Activated CD8-positive, alpha-beta memory T cell treated with anti-CD3 and anti-CD28 coated beads, Interleukin-2, amount 50 U/mL, for 1 hour (primary cell): ENCODE data around the gene TGM4.
A peak's percentile ranks its signal among the peaks of the same experiment; 100 is the strongest.

Experiments
- DNase-seq: peaks from one replicate; pipeline ENCODE4 v3.0.0-alpha.2; 2020; ENCODE audit errors: extremely low read depth

The TGM4 gene

DNA sequence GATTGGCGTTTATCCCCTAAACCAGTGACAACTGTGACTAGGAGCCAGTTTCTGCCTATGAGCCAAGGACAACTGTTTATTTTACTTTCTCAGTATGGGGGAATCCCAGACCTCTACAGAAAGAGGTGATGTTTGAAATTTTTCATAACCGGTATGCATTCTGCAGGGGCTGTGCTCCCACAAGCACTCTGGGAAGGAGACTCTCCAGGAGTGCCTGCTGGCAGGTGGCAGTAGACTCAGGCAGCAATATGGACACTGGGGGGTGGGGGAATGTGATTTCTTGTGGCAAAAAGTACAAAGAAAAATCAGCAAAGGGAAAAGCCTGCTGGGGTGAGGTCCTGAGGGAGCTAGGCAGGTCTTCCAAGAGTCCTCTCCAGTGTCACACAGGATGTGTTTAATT, 5.9 kb downstream of the TGM4 start:
- no peak for DNase-seq

DNA sequence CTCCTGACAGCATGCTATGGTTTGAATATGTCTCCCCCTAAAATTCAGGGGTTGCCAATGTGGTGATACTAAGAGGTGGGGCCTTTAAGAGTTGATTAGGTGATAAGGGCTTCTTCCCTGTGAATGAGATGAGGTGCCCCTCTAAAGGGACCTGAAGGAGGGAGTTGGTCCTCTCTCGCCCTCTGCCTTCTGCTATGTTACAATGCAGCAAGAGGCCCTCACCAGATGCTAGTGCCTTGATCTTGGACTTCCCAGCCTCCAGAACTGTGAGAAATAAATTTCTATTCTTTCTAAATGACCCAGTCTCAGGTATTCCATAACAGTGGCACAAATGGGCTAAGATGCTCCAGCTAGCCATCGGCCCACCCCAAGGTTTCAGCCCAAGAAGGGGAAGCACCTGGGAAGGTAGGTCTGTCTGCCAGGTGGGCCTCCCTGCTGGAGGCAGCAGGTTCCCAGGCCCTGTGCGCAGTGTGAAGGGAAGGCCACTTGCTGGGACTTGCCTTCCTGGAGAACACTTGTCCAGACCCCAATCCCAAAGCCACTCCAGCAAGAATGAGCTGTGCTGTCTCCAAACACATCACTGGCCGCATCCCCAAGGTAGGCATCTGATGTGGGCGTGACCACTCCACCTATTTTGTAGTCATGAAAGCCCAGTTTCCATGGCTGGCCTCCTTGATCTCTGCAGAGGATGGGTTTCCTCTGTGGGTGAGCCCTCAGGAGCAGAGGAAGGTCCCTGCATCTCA, 9.0 kb downstream of the TGM4 start:
- no peak for DNase-seq

DNA sequence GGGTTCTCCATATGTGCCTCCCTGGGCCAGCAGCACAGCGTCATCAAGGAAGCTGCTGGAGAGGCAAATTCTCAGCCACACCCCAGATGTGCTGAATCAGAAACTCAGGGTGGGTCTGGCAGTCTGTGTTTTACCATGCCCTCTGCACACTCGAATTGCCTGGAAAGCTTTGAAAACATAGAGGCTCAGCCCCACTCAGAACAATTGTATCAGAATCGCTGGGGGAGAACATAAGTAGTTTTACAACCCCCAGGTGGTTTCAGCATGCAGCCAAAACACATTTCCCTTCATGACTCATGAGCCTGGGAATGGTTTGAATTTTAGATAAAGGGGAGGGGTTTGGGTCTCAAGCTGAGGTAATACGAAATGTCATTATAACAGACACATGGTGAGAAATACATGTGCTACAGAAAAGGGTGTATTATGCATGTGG, 9.6 kb downstream of the TGM4 start:
- no peak for DNase-seq

DNA sequence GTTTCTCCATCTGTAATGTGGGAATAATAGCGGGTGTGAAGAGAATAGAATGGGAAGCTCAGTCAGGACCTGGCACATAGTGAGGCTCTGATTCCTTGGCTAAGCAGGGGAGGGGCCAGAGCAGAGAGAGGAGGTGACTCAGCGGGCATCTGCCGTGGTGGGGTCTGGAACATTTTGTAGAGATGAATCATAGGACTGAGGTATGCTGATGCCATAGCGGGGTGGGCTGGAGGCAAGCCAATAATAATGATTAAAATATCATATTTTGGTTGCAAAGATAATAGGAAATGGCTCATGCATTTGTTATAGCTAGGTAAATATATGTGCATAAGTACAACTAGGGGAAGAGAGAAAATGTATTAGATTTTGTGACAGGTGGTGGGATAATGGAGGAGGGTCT, 11.2 kb downstream of the TGM4 start:
- DNase-seq, result no peak

DNA sequence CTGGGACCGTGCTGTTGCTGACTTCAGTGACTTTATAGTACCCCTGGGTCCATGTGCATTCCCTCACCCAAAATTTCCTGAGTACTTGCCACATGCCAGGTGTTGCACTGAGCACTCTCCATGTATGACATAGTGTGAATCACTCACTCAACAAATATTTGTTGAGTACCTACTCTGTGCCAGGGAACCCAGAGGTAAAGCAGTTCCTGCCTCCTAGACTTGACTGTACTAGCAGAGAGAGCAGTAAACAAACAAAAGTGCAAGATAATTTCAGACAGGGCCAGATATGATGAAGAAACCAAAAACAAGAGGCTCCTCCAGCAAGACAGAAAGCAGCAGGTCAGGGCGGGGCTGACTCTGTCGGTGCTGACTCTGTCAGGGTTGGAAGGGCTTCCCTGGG, 12.2 kb downstream of the TGM4 start:
- DNase-seq, result no peak

DNA sequence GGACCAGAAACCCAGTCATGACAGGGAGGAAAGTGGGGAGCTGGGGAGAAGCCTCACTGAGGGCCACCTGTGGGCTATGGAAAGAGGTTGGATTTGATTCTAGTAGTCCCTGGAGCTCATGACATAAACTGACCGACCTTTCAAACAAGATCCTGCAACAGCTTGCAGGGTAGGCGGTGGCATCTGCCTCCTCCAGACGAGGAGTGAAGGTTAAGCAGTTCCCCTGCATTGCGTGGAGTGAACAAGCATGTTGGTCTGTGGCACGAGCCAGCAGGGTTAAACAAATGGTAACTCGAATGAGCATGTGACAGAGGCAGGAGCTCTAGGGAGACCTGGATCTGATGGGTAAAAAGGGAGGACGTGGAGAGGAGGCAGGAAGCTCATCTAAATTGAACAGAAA, 12.7 kb downstream of the TGM4 start:
- no peak for DNase-seq

DNA sequence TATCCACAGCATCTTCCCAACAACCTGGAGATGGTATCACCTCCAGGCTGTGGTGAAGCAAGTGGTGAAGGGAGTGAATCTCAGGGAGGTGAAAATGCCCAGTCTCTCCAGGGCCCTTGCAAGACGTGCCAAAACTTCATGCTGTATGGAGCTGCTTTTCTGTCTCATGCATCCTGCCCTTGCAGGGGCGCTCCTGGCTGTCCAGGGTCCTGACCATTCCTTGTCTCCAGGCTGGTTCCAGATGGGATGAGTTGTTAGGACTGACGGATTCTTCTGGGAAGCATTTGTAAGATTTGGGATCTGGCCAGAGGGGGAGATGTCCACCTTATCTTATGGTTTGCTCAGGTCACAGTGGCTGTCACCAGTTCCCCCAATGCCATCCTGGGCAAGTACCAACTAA, 15.8 kb downstream of the TGM4 start:
- no peak for DNase-seq

DNA sequence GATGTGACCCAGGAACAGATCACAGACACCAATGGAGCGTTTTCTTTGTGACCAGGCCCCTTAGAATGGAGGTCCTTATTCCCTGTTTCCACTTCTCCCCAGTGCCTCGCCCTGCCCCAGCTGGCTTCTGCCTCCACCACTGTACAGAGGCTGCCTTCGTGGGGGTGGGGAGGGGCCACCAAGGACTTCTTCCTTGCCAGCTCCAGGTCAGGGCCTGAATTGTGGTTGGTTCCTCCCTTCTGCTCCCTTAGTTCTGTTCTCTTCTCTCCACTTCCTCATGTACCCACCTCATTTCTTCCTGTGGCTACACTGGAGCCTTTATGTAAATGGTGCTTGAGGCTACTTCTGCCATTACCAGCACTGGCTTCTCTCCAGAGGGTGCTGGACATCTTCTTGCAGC, 16.4 kb downstream of the TGM4 start:
- DNase-seq, result no peak

DNA sequence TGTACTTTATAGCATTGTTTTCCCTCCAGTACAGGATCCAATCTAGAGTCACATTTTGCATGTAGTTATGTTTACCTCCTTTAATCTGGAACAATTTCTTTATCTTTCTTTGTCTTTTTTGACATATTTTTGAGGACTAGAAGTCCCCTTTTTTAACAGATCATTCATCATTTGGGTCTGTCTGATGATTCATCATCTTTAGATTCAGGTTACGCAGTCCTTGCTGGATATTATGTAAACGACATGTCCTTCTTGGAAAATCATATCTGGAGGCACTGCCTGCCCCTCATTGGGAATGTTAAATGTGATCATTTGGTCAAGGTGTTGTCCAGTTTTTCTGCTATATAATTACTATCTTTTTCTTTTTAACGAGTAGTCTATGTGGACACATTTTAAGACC, 18.3 kb downstream of the TGM4 start:
- no peak for DNase-seq

DNA sequence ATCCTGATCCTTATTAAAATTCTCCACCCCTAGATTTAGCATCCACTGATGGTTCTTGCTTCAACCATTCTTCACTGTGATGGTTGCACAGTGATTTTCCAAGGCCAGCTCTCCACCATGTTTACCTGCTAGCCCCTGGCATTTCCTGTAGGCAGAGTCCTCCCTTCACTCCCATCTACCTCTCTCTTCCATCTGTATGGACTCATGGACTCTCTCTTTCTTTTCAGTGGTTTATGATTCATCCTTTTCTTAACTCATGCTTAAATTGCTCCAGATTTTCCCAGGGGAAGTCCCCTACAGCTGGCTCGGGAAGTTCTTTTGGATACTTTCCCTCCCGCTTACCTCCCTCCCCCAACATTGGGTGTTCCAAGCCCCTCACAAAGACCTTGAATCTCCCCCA, 18.7 kb downstream of the TGM4 start:
- DNase-seq, result no peak

DNA sequence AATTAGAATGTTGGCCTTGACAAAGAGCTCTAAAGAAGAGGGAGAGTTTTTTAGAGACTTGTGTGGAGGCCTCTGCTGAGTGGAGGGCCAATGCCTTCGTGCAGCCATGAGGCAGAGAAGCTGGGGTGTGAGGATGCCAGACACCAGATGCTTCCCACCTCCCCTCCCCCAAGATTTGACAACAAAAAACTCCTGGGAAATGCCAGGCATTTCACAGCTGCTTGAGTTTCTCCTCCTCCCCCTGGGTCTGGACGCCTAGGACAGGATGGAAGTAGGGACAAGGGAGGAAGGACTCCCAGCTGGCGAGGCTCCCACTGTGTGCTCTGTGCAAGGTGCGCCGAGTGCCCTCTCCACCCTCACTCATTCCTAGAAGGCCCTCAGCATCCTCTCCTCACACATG, 20.1 kb downstream of the TGM4 start:
- no peak for DNase-seq

DNA sequence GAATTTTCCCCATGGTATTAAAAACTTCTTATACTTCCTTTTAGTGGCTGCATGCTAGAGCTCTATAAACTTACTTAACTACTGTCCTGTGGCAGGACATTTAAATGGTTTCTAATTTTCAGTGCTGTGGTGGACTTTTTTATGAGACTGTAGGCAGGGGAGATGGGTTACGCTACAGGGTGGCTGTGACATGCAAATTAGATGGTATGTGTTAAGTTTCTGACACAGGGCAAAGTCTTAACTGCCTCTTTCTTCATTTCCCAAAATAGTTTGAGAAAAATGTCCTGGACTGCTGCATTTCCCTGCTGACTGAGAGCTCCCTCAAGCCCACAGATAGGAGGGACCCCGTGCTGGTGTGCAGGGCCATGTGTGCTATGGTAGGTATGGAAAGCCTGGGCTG, 22.0 kb downstream of the TGM4 start:
- DNase-seq, result no peak

DNA sequence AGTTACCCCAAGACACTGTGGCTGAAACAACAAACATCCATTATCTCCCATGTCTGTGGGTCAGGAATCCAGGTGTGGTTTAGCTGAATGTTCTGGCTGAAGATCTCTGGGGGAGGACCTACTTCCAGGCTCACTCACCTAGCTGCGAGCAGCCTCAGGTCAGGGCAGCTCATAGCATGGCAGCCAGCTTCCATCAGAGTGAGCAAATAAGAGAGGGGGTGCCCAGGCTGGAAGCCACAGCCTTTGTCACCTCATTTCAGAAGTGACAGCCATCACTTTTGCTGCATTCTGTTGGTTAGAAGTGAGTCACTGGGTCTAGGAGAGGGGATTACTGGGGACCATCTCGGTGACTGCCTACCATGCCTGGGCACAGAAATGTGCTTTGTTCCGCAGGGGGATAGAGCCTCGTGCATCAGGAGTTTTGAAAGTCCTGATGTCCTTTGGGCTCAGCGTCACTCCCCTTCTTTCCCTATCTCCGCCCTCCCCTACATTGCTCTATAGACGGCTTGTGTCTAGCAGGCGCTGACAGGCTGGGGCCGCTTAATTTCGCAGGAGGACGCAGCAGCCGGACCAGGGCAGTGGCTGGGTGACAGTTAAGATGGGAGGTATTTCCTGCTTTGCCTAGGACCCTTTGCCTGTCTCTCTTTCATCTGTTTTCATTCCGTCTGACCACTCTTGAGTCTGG, 25.4 kb downstream of the TGM4 start:
- DNase-seq, result no peak

DNA sequence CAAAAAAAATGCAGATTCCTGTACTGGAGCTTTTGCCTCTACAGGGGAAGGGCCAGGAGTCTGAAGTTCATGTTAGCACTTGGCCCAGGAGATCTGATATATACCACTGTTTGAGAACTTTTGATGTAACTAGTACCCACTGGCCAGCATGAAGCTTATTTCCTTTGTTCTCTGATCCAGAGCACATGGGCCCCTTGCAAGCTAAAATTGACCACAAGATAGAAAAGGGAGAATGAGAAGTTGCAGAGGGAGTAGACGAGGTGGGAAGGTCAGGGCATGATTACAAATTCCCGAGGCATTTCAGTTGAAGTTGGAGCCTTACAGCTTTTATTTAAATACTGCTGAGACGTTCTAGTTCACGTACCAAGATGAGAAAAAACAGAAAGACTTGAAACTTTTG, 28.2 kb downstream of the TGM4 start:
- no peak for DNase-seq

DNA sequence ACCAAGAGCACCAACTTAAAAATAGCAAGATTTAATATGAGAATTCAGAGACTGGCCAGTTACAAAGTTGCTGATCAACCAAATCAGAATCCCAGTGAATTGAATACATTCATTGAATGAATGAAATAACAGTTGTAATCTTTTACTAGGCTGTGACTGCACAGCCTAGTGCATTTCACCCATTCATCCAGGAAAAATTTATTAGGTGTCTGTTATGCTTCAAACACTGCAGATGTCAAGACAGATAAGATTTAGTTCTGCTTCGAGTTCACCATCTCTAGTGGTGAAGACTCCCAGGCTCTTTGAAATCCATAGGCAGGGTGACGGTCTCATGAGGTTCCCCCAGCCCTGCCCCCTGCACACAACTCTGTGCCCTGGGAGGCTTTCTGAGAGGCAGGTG, 28.9 kb downstream of the TGM4 start:
- no peak for DNase-seq

DNA sequence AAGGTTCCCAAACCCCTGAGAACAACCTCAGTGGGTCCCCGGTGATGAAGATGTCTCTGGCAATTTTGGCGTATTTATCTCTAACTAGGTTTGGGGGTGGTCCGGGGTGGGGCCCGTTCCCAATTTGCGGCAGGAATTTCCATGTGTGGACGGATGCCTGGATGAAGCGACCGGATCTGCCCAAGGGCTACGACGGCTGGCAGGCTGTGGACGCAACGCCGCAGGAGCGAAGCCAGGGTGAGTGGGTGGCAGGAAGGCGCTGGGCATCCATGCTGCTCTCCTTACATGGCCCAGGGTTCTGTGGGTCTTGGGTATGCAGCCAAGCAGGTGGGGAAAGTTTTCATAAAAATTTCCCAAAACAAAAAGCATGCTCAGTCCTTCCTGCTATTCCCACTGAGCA, 29.3 kb downstream of the TGM4 start:
- DNase-seq, result no peak

DNA sequence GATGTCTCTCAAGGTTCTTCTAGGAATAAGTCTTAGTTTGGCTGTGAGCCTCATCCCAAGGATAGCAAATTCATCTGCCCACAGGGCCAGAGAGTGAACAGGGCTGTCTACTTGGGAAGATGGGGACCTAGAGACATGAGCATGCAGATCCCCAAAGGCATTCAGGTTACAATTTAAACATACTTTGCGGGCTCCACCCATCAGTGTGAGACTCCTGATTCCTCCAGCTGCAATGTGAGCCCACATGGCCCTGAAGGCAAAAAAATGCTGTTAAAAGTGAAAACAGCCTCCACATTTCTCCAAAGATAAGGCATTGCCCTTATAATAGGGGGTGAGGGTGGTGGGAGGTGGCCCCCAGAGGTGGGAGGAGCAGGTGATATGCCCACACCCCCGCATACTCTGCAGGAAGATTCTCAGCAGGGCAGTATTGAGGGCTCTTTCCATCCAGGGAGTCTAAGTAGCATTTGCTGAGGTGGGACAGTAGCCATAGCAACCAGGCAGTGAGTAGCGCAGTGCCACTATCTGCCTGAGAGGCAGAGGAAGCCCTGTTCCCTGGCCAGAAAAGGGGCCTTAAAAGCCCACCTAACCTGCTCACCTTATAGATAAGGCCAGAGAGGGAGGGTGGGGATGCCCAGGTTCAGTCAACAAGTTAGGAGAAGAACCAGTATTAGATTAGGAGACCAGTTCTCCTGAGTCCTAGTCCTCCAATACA, 31.2 kb downstream of the TGM4 start:
- DNase-seq, result no peak

DNA sequence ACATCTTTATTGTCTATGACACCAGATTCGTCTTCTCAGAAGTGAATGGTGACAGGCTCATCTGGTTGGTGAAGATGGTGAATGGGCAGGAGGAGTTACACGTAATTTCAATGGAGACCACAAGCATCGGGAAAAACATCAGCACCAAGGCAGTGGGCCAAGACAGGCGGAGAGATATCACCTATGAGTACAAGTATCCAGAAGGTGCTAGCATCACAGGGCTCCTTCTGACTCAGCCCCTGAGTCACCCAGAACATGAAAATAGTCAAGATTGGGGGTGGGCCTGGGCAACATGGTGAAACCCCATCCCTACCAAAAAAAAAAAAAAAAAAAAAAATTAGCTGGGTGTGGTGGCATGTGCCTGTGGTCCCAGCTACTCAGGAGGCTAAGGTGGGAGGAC, 32.6 kb downstream of the TGM4 start:
- DNase-seq, result no peak

DNA sequence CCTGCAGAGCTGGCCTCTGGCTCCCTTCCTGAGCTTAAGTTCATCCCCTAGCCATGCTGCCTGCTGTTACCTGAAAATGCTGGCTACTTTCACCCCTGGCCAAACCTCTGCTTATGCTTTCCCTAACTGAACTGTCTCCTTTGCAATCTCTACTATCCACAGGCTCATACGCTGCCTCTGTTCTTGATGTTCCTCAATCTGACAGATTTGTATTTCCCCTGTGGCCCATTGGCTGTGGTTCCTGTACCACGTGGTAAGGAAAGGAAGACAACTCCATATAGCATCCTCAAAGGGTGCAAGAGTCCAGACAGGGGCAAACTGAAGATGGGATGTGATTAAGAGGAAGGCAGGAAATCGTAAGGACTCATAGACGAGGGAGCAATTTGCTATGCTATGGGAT, 33.2 kb downstream of the TGM4 start:
- DNase-seq, result no peak

DNA sequence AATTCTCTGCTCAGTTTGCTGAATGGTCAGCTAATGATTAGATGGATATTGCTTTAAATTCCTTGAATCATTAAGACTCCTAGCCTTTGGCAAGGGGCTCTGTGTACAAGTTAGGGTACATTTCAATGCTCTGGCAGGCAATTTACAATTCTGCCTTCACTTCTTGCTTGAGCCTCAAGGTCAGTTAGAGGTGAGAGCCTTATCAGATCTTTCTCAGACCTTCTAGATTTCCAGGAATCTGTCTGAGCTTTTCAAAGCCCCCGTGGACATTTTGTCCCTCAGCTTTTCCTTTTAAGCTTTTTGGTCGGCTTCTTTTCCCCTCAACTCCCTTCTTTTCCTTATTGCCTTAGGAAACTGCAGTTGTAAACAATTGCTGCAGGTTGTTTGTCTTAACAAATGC, 34.7 kb downstream of the TGM4 start:
- no peak for DNase-seq

DNA sequence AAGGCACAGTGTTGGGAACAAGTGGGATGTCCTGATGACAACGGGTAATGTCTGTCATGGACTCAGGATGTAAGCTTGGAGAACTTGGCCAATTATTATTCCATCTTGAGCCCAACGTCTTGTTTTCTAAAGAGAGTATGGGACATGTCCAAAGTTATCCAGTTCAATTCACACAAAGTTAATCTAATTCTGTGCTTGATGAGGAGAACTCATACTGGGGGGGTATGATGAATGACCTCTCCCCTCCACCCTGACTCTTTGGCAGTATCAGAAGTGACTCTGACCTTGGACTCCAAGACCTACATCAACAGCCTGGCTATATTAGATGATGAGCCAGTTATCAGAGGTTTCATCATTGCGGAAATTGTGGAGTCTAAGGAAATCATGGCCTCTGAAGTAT, 36.3 kb downstream of the TGM4 start:
- no peak for DNase-seq

DNA sequence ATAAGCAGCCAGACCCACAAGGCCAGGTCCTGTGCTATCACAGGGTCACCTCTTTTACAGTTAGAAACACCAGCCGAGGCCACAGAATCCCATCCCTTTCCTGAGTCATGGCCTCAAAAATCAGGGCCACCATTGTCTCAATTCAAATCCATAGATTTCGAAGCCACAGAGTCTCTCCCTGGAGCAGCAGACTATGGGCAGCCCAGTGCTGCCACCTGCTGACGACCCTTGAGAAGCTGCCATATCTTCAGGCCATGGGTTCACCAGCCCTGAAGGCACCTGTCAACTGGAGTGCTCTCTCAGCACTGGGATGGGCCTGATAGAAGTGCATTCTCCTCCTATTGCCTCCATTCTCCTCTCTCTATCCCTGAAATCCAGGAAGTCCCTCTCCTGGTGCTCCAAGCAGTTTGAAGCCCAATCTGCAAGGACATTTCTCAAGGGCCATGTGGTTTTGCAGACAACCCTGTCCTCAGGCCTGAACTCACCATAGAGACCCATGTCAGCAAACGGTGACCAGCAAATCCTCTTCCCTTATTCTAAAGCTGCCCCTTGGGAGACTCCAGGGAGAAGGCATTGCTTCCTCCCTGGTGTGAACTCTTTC, 39.6 kb downstream of the TGM4 start:
- DNase-seq, result peak; percentile 7

DNA sequence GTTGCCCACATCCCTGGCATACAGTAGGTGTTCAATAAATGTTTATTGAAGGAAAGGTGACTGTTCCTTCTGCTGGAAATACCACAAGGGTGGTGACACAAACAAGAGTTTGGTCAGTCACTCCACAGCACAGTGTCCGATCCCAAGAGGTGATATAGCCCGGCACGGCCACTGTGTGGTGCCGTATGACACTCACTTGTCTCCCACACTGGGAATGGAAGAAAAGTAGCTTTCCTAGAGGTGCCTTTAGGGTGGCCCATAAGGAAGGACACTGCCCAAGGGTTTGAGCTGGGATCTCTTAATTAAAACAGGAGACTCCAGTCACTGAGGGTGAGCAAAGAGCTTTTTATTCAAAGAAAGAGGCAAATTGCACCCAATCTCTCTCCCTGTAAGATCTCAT, 40.5 kb downstream of the TGM4 start:
- DNase-seq, result no peak
